ENCODE measurements around the gene CORO2B. TPM values are rescaled to one million over a fixed set of nuclear protein-coding genes. Genes with fewer than 3 reads are reported as not detected.
A peak's percentile ranks its signal among the peaks of the same experiment; 100 is the strongest.

CORO2B gene
- total and polyA plus RNA-seq, 5 donors = 5.8 to 13.7 (median 11.1) TPM

- peaks cover 2% of the 10 kb centered on the region for H3K4me1 ChIP-seq (ENCODE audit: control insufficient read depth, insufficient read depth, low read length)
- H3K27ac ChIP-seq (ENCODE audit: low read length) = no peak overlapping the region
- no peak overlapping the region for H3K4me3 ChIP-seq (ENCODE audit: low read length)
- ATAC-seq = no peak
- H3K27me3 ChIP-seq (ENCODE audit: control insufficient read depth, insufficient read depth) = no peaks in the 10 kb centered on the region
- peak in 2 of 3 donors; percentile 17 to 47 for DNase-seq
- H3K9me3 ChIP-seq (ENCODE audit: control insufficient read depth, low read length) = no peaks in the 10 kb centered on the region
- WGBS = 63% methylated on average over 5 of the region's 5 CpGs
- intact Hi-C loops (cut with DNase I) = loop anchor here in 1 of 4 donors (10.0 kb wide), 1 partner anchor 78 kb away; no protein-coding TSS in a partner anchor
Measured at GRCh38 chr15:68576235-68576892, 2.4 kb upstream of the CORO2B start.

- under 1% methylated on average over 78 of the region's 79 CpGs for WGBS
- Histone ChIP-seq H3K4me3 (ENCODE audit: low read length) (peak overlapping the region; percentile 93), H3K9me3 (ENCODE audit: control insufficient read depth, low read length) (no peaks in the 10 kb centered on the region), H3K4me1 (ENCODE audit: control insufficient read depth, insufficient read depth, low read length) (peaks cover 5% of the 10 kb centered on the region), H3K27ac (ENCODE audit: low read length) (peak overlapping the region; percentile 76), H3K27me3 (ENCODE audit: control insufficient read depth, insufficient read depth) (no peaks in the 10 kb centered on the region)
- DNase-seq = peak; percentile 87 to 93 (median 93)
- peak; percentile 83 to 85 for ATAC-seq
- intact Hi-C loops (cut with DNase I) = loop anchor here in 1 of 4 donors (10.0 kb wide), 1 partner anchor 76 kb away; no protein-coding TSS in a partner anchor
Measured at GRCh38 chr15:68578175-68578979, 416 bp upstream of the CORO2B start.

- ATAC-seq (peak; percentile 62 to 72), DNase-seq (peak; percentile 73 to 89 (median 87))
- intact Hi-C loops (cut with DNase I) = loop anchor here in 2 of 4 donors (2.0 to 5.0 kb wide), 2 partner anchors 57 to 59 kb away; no protein-coding TSS in a partner anchor
- peak overlapping the region; percentile 85 for H3K27ac ChIP-seq (ENCODE audit: low read length)
- 57% methylated on average over 11 of the region's 11 CpGs for WGBS
- H3K4me1 ChIP-seq (ENCODE audit: control insufficient read depth, insufficient read depth, low read length) = peaks cover 5% of the 10 kb centered on the region
- no peaks in the 10 kb centered on the region for H3K27me3 ChIP-seq (ENCODE audit: control insufficient read depth, insufficient read depth)
- H3K4me3 ChIP-seq (ENCODE audit: low read length) = peak overlapping the region; percentile 93
- H3K9me3 ChIP-seq (ENCODE audit: control insufficient read depth, low read length) = no peaks in the 10 kb centered on the region
Measured at GRCh38 chr15:68580026-68580882, 1.5 kb downstream of the CORO2B start.

GRCh38 chr15:68580883-68581155, 2.0 kb downstream of the CORO2B start:
- 81% methylated on average over 1 of the region's 1 CpG for WGBS
- DNase-seq (no peak), ATAC-seq (no peak)
- Histone ChIP-seq H3K4me1 (ENCODE audit: control insufficient read depth, insufficient read depth, low read length) (peaks cover 5% of the 10 kb centered on the region), H3K9me3 (ENCODE audit: control insufficient read depth, low read length) (no peaks in the 10 kb centered on the region), H3K27ac (ENCODE audit: low read length) (peak overlapping the region; percentile 15), H3K4me3 (ENCODE audit: low read length) (no peak overlapping the region), H3K27me3 (ENCODE audit: control insufficient read depth, insufficient read depth) (no peaks in the 10 kb centered on the region)
- intact Hi-C loops (cut with DNase I) = loop anchor here in 2 of 4 donors (2.0 to 5.0 kb wide), 2 partner anchors 56 to 58 kb away; no protein-coding TSS in a partner anchor

GRCh38 chr15:68581725-68582124, 2.9 kb downstream of the CORO2B start:
- peak overlapping the region; percentile 25 for H3K27ac ChIP-seq (ENCODE audit: low read length)
- no peaks in the 10 kb centered on the region for H3K27me3 ChIP-seq (ENCODE audit: control insufficient read depth, insufficient read depth)
- ATAC-seq (no peak), DNase-seq (peak in 2 of 3 donors; percentile 20 to 75)
- H3K4me1 ChIP-seq (ENCODE audit: control insufficient read depth, insufficient read depth, low read length) = peaks cover 5% of the 10 kb centered on the region
- no peaks in the 10 kb centered on the region for H3K9me3 ChIP-seq (ENCODE audit: control insufficient read depth, low read length)
- no peak overlapping the region for H3K4me3 ChIP-seq (ENCODE audit: low read length)
- WGBS = 67% methylated on average over 5 of the region's 5 CpGs
- intact Hi-C loops (cut with DNase I) = loop anchor here in 2 of 4 donors (2.0 to 5.0 kb wide), 2 partner anchors 56 to 57 kb away; no protein-coding TSS in a partner anchor

GRCh38 chr15:68582236-68582635, 3.4 kb downstream of the CORO2B start:
- Histone ChIP-seq H3K4me3 (ENCODE audit: low read length) (no peak overlapping the region), H3K9me3 (ENCODE audit: control insufficient read depth, low read length) (no peaks in the 10 kb centered on the region), H3K4me1 (ENCODE audit: control insufficient read depth, insufficient read depth, low read length) (peaks cover 5% of the 10 kb centered on the region), H3K27ac (ENCODE audit: low read length) (peak overlapping the region; percentile 25), H3K27me3 (ENCODE audit: control insufficient read depth, insufficient read depth) (no peaks in the 10 kb centered on the region)
- DNase-seq (peak in 1 of 3 donors; percentile 5), ATAC-seq (no peak)
- WGBS = 59% methylated on average over 4 of the region's 4 CpGs
- intact Hi-C loops (cut with DNase I) = loop anchor here in 1 of 4 donors (5.0 kb wide), 1 partner anchor 55 kb away; no protein-coding TSS in a partner anchor

- ATAC-seq = no peak
- Histone ChIP-seq H3K9me3 (ENCODE audit: control insufficient read depth, low read length) (no peaks in the 10 kb centered on the region), H3K27me3 (ENCODE audit: control insufficient read depth, insufficient read depth) (no peaks in the 10 kb centered on the region), H3K4me3 (ENCODE audit: low read length) (no peak overlapping the region), H3K4me1 (ENCODE audit: control insufficient read depth, insufficient read depth, low read length) (peaks cover 7% of the 10 kb centered on the region), H3K27ac (ENCODE audit: low read length) (no peak overlapping the region)
- intact Hi-C loops (cut with DNase I) = loop anchor here in 1 of 4 donors (5.0 kb wide), 1 partner anchor 54 kb away; no protein-coding TSS in a partner anchor
- DNase-seq = peak in 1 of 3 donors; percentile 1
- WGBS = 83% methylated on average over 3 of the region's 3 CpGs
Measured at GRCh38 chr15:68582864-68583263, 4.1 kb downstream of the CORO2B start.

GRCh38 chr15:68583321-68583720, 4.5 kb downstream of the CORO2B start:
- no peaks in the 10 kb centered on the region for H3K27me3 ChIP-seq (ENCODE audit: control insufficient read depth, insufficient read depth)
- H3K4me1 ChIP-seq (ENCODE audit: control insufficient read depth, insufficient read depth, low read length) = peaks cover 7% of the 10 kb centered on the region
- no peak overlapping the region for H3K4me3 ChIP-seq (ENCODE audit: low read length)
- no peaks in the 10 kb centered on the region for H3K9me3 ChIP-seq (ENCODE audit: control insufficient read depth, low read length)
- 81% methylated on average over 7 of the region's 7 CpGs for WGBS
- intact Hi-C loops (cut with DNase I) = loop anchor here in 1 of 4 donors (5.0 kb wide), 1 partner anchor 54 kb away; no protein-coding TSS in a partner anchor
- DNase-seq (no peak), ATAC-seq (no peak)
- no peak overlapping the region for H3K27ac ChIP-seq (ENCODE audit: low read length)

- H3K27ac ChIP-seq (ENCODE audit: low read length) = peak overlapping the region; percentile 16
Measured at GRCh38 chr15:68583936-68584755, 5.4 kb downstream of the CORO2B start.

More at GRCh38 chr15:68583936-68584755, 5.4 kb downstream of the CORO2B start:
- no peak overlapping the region for H3K4me3 ChIP-seq (ENCODE audit: low read length)
- peaks cover 7% of the 10 kb centered on the region for H3K4me1 ChIP-seq (ENCODE audit: control insufficient read depth, insufficient read depth, low read length)
- ATAC-seq (peak in 1 of 2 donors; percentile 6), DNase-seq (no peak)
- no peaks in the 10 kb centered on the region for H3K27me3 ChIP-seq (ENCODE audit: control insufficient read depth, insufficient read depth)
- H3K9me3 ChIP-seq (ENCODE audit: control insufficient read depth, low read length) = no peaks in the 10 kb centered on the region
- 79% methylated on average over 12 of the region's 12 CpGs for WGBS
- intact Hi-C loops (cut with DNase I) = loop anchor here in 2 of 4 donors (2.0 to 5.0 kb wide), 2 partner anchors 15 to 53 kb away; no protein-coding TSS in a partner anchor

All from right cardiac atrium (tissue), 5 donors.